Chondrocyte (in vitro differentiated cells): ENCODE results near the gene ZNF438. TPM values are rescaled to one million over a fixed set of nuclear protein-coding genes. Genes with fewer than 3 reads are reported as not detected.

Experiments used
- DNase-seq: peaks from one replicate; pipeline ENCODE4 v3.0.0; 2021; ENCODE audit warnings: mixed read lengths, low spot score
- H3K27ac Mint-ChIP-seq: one replicate; pipeline ENCODE4 v1.8.0; 2021; ENCODE audit warnings: mild to moderate bottlenecking, moderate library complexity, mixed read lengths; ENCODE audit not compliant: unreplicated experiment
- H3K27me3 Mint-ChIP-seq: 2 replicates; pipeline ENCODE4 v1.8.0; 2021; ENCODE audit warnings: low read depth, mixed read lengths
- H3K36me3 Mint-ChIP-seq: 2 replicates; pipeline ENCODE4 v1.8.0; 2021; ENCODE audit warnings: low read depth, mixed read lengths
- H3K4me1 Mint-ChIP-seq: 2 replicates; pipeline ENCODE4 v1.8.0; 2021; ENCODE audit warnings: low read depth, mild to moderate bottlenecking, mixed read lengths
- H3K4me3 Mint-ChIP-seq: one replicate; pipeline ENCODE4 v1.8.0; 2021; ENCODE audit warnings: mild to moderate bottlenecking, moderate library complexity, mixed read lengths; ENCODE audit not compliant: unreplicated experiment
- H3K9me3 Mint-ChIP-seq: 2 replicates; pipeline ENCODE4 v1.8.0; 2021; ENCODE audit warnings: low read depth, mixed read lengths
- total RNA-seq: library from RNA; stranded (reverse); gene quantifications from 3 replicates; pipeline ENCODE4 v1.2.1, GENCODE V29; 2021
- TF ChIP-seq, protein P1 (sequence below): fragments of 200-600 bp; sonication (generic); IDR thresholded peaks from 2 replicates; pipeline ENCODE4 v1.5.0; 2021; ENCODE audit warnings: antibody characterized with exemption, mild to moderate bottlenecking, moderate library complexity

The ZNF438 gene
- total RNA-seq, 1 donor from 2014 or later, result 4.9 TPM

DNA sequence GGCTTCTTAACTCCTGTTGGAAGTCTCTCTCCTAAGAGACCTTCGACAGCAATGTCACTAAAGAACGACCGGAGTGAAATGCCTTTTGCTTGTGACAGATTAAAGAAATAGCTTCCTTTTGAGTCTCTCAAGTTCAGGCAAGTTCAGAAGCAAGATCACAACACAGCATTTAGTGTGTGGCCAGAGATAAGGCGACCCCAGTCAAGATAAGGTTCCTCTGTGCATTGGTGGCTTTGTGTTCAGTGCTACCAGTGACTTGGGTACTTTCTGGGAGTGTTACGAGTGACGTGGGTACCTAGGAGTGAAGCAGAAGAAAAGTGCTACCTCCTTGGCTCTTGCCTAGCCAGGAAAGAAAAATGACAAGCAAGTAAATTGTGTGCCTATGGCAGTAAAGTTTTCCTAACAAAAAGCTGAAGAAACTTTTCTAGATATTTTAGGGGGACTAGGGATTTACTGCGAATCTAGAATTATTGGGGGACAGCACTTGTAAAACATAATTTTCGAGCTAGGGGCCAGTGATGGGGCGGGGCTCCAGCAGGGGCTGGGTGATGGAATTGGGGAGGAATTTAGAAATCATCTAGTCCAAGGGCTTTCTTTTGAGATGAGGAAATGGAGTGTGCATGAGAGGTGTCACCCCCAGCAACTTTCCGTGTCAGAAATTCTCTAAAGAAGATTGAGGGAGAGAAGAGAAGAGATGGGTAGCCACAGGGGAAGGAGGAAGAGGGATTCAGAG is 210.2 kb downstream of the ZNF438 start:
- TF ChIP-seq, protein P1, sequence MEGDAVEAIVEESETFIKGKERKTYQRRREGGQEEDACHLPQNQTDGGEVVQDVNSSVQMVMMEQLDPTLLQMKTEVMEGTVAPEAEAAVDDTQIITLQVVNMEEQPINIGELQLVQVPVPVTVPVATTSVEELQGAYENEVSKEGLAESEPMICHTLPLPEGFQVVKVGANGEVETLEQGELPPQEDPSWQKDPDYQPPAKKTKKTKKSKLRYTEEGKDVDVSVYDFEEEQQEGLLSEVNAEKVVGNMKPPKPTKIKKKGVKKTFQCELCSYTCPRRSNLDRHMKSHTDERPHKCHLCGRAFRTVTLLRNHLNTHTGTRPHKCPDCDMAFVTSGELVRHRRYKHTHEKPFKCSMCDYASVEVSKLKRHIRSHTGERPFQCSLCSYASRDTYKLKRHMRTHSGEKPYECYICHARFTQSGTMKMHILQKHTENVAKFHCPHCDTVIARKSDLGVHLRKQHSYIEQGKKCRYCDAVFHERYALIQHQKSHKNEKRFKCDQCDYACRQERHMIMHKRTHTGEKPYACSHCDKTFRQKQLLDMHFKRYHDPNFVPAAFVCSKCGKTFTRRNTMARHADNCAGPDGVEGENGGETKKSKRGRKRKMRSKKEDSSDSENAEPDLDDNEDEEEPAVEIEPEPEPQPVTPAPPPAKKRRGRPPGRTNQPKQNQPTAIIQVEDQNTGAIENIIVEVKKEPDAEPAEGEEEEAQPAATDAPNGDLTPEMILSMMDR, result no peak
- Mint-ChIP-seq H3K4me1 (peaks cover 38% of the 10 kb centered on the region), H3K4me3 (no peak overlapping the region), H3K36me3 (no peaks in the 10 kb centered on the region), H3K9me3 (no peaks in the 10 kb centered on the region), H3K27ac (peak overlapping the region; percentile 95), H3K27me3 (no peaks in the 10 kb centered on the region)
- no peak for DNase-seq

DNA sequence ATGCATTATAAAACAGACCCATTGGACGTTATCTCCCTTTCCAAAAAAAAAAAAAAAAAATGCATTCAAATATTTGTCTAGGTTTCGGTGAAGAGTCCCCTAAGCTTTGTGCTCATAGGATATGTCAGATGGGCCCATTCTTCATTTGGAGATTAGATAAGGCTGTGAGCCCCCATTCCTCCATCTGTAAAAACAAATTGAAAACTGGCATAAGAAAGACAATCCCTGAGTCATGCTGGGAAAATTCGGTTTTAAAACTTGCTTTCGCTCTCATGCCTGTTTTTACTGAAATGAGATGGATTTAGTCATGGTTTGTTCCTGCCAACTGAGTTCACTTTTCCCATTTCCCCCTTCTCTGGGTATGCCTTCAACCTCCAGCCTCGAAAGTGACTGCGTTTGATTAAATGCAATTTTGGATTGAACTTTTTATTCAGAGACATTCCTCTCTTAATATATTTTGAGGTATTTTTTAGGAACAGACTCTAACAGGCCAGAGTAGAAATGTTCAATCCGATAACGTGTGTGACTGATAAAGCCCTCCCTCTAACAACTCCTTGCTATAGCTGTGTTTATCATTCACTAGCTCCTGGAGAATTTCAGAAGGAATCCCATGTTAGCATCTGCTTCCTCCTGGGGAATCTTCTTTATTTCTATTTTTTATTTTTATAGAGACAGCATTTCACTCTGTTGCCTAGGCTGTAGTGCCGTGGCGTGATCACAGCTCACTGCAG is 211.2 kb downstream of the ZNF438 start:
- peak overlapping the region; percentile 95 for H3K27ac Mint-ChIP-seq
- no peaks in the 10 kb centered on the region for H3K27me3 Mint-ChIP-seq
- H3K4me1 Mint-ChIP-seq, result peaks cover 39% of the 10 kb centered on the region
- TF ChIP-seq, protein P1, result no peak
- peak overlapping the region; percentile 60 for H3K4me3 Mint-ChIP-seq
- no peaks in the 10 kb centered on the region for H3K9me3 Mint-ChIP-seq
- DNase-seq, result no peak
- no peaks in the 10 kb centered on the region for H3K36me3 Mint-ChIP-seq

DNA sequence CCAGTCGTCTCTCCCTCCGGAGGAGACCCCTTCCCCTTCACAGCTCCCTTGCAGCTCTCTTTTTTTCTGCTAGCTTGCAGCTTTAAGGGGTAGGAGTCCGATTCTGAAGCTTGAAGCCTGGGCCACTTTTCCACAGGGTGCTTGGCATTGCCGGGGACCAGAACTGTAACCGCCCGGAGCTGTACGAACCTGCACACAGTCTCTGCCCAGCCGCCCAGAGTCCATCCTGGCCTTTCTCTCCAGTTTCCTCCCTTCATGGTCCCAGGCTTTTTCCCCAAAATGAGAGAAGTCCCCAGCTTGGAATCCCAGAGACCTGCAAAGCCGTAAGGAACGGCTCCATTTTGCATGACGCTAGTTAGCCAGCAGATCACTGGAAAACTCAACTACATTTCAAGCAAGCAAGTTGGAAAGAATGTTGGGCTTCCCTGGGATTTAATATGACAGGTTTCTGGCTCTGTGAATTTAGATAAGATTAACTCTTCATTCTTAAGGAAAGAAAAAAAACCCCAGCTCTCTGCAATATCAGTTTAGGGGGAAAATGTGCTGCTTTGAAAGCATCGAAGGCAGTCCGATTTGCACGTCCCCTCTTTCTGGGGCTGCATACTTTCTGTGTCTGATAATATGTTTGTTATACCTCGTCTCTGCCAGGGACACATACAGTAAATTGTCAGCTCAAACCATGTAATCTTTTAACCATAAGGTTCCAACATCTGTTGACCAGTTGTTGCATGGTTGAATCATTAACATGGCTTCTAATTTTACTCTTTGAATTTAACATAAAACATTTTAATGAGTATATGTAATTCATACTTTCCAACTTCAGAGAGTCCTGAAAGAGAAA is 212.1 kb downstream of the ZNF438 start:
- no peaks in the 10 kb centered on the region for H3K27me3 Mint-ChIP-seq
- peaks cover 41% of the 10 kb centered on the region for H3K4me1 Mint-ChIP-seq
- TF ChIP-seq, protein P1, result no peak
- H3K9me3 Mint-ChIP-seq, result no peaks in the 10 kb centered on the region
- no peak for DNase-seq
- peak overlapping the region; percentile 60 for H3K4me3 Mint-ChIP-seq
- H3K36me3 Mint-ChIP-seq, result no peaks in the 10 kb centered on the region
- peak overlapping the region; percentile 95 for H3K27ac Mint-ChIP-seq

DNA sequence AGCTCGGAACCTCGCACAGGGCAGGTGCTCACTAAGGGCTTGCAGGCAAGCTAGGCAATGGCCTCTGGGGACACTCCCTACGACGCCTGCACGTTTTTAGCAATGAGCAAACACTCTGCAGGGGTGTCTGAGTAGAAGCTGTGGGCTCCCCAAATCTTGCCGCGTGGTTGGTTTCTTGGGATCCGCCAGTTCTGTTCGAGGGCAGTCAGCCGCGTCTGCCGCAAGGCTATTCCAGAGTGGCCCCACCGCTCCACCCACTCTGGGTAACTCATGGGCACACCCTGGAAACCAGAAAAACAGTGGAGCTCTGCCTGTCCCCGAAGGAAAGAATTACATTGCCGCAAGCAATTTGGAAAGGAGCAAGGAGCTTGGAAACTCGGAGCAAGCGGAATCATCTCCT is 212.8 kb downstream of the ZNF438 start:
- no peak overlapping the region for H3K4me3 Mint-ChIP-seq
- H3K9me3 Mint-ChIP-seq, result no peaks in the 10 kb centered on the region
- no peak overlapping the region for H3K27ac Mint-ChIP-seq

More for the DNA sequence above, 212.8 kb downstream of the ZNF438 start:
- no peak for DNase-seq
- H3K27me3 Mint-ChIP-seq, result no peaks in the 10 kb centered on the region
- H3K36me3 Mint-ChIP-seq, result no peaks in the 10 kb centered on the region
- TF ChIP-seq, protein P1, result no peak
- peaks cover 48% of the 10 kb centered on the region for H3K4me1 Mint-ChIP-seq
